HK-2 (cell line): ENCODE data around the gene PRPF6.

Experiments used
- DNase-seq: peaks from one replicate; pipeline ENCODE4 v3.0.0-alpha.2; 2018; ENCODE audit not compliant: unreplicated experiment

The PRPF6 gene

GRCh38 chr20:64077541-64077875 lies 96.6 kb downstream of the PRPF6 start:
- no peak for DNase-seq

GRCh38 chr20:64077876-64078551 lies 97.1 kb downstream of the PRPF6 start:
- no peak for DNase-seq

- DNase-seq = no peak
Measured at GRCh38 chr20:64078934-64079272, 98.0 kb downstream of the PRPF6 start.

- DNase-seq = peak; percentile 77
Measured at GRCh38 chr20:64079273-64080012, 98.5 kb downstream of the PRPF6 start, which contains the start of gene RGS19. Gene RGS19 (minus strand): TSS chr20:64079518. CDS start chr20:64076886, 2,632 bp downstream.

- no peak for DNase-seq
Measured at GRCh38 chr20:64080013-64080812, 99.3 kb downstream of the PRPF6 start, which contains the start of gene OPRL1. Gene OPRL1 (plus strand): TSS chr20:64080082. CDS start chr20:64092721, 12,639 bp downstream.

- no peak for DNase-seq
Measured at GRCh38 chr20:64080813-64081623, 100.1 kb downstream of the PRPF6 start.

- DNase-seq = no peak
Measured at GRCh38 chr20:64081624-64081964, 100.7 kb downstream of the PRPF6 start.

- no peak for DNase-seq
Measured at GRCh38 chr20:64082126-64082731, 101.3 kb downstream of the PRPF6 start.
